ENCODE measurements around the gene TACC2.

GRCh38 chr10:122253605-122254004, 264.6 kb downstream of the TACC2 start:
- no peak for TF ChIP-seq CTCF (IDR thresholded peaks at IDR 0.05; ENCODE audit: insufficient read depth, low read length, poor library complexity, severe bottlenecking)
- TF ChIP-seq EZH2phosphoT487 (conservative IDR thresholded peaks at IDR 0.05; ENCODE audit: low read length) = no peak
